Stomach (tissue), 9 donors: ENCODE data around the gene RGS7. TPM values are rescaled to one million over a fixed set of nuclear protein-coding genes. Genes with fewer than 3 reads are reported as not detected.
A peak's percentile ranks its signal among the peaks of the same experiment; 100 is the strongest.

Experiments used
- DNase-seq, 2 donors: peaks; one replicate each; pipeline versions ENCODE4 v3.0.0 to v3.0.0-alpha.2; 2013 to 2019
- H3K27ac ChIP-seq, 5 donors: fragments of 200-600 bp in 4 of 5; sonication (generic) in 4 of 5; one replicate each; pipeline ENCODE4 v1.5.1; 2013 to 2019; ENCODE audit warnings: mild to moderate bottlenecking in 1 of 5, moderate library complexity in 1 of 5
- H3K27me3 ChIP-seq, 3 donors: fragments of 200-600 bp; sonication (generic); one replicate each; pipeline ENCODE4 v1.5.1; 2017 to 2019; ENCODE audit warnings: mixed run types in 1 of 3
- H3K36me3 ChIP-seq, 4 donors: fragments of 200-600 bp; sonication (generic); 1 replicate in 3 of 4; 2 replicates in 1 of 4; pipeline ENCODE4 v1.5.1; 2016 to 2019
- H3K4me1 ChIP-seq, 4 donors: fragments of 200-600 bp; sonication (generic); one replicate each; pipeline ENCODE4 v1.5.1; 2016 to 2019
- H3K4me3 ChIP-seq, 4 donors: fragments of 200-600 bp; sonication (generic) in 3 of 4; one replicate each; pipeline ENCODE4 v1.5.1; 2016 to 2019; ENCODE audit warnings: mild to moderate bottlenecking in 1 of 4
- H3K9me3 ChIP-seq, 4 donors: fragments of 200-600 bp; sonication (generic); one replicate each; pipeline ENCODE4 v1.5.1; 2016 to 2019
- EP300 ChIP-seq: sonication (generic); formaldehyde crosslinking; IDR thresholded peaks from one replicate; pipeline ENCODE4 v1.6.1; 2017; ENCODE audit warnings: antibody characterized with exemption
- POLR2A ChIP-seq, 4 donors: fragments of 450-650 bp; IDR thresholded peaks; one replicate each; pipeline ENCODE4 v1.6.1; 2016; ENCODE audit warnings: antibody characterized with exemption in 4 of 4, control low read depth in 2 of 4, mild to moderate bottlenecking in 1 of 4, moderate library complexity in 1 of 4
- POLR2AphosphoS5 ChIP-seq, 3 donors: sonication (generic); formaldehyde crosslinking; IDR thresholded peaks; one replicate each; pipeline ENCODE4 v1.6.1; 2016; ENCODE audit warnings: antibody characterized with exemption in 3 of 3
- WGBS, 5 donors: extraction: QIAGEN DNeasy Blood & Tissue Kit in 3 of 5; methylation state at CpG; one replicate each; pipeline versions ENCODE4 v1.1.5 to v1.1.7; 2013 to 2018; 5-methylcytosine and 5-hydroxymethylcytosine counted together
- intact Hi-C: fragments of 100-400 bp; cut with DNase I; formaldehyde crosslinking; loops from one replicate; pipeline ENCODE4 v1.15.1; 2023; ENCODE audit warnings: low total_unique reads
- polyA plus RNA-seq, 3 donors: library from polyadenylated mRNA; stranded (reverse); fragments of 200-250 nt; gene quantifications; one replicate each; pipeline ENCODE4 v1.2.3, GENCODE V29; 2013
- total RNA-seq, 5 donors: library from RNA; depleted of rRNA; stranded (reverse); fragments of >200 nt; gene quantifications; one replicate each; pipeline versions ENCODE4 v1.1.0 to v1.2.3, GENCODE V29; 2014 to 2016
- TF ChIP-seq, protein P1 (sequence below), 7 experiments: fragments of 450-650 bp in 4 of 7; fragments of 200-600 bp in 3 of 7; sonication (generic) in 3 of 7; IDR thresholded peaks; one replicate each; pipeline ENCODE4 v1.5.1; 2016 to 2019; ENCODE audit warnings: antibody characterized with exemption in 7 of 7, control low read depth in 2 of 7, mild to moderate bottlenecking in 1 of 7
- donor health status: healthy with polysubstance abuse.
- donor health status: Bipolar disorder and iron deficiency.
- donor health status: healthy.

Gene RGS7
- total and polyA plus RNA-seq, 8 donors: 0.23 to 2.9 (median 1.9) TPM; not detected in 2

- Histone ChIP-seq H3K27me3 (no peaks in the 10 kb centered on the region), H3K9me3 (no peaks in the 10 kb centered on the region), H3K4me1 (no peaks in the 10 kb centered on the region), H3K27ac (no peak overlapping the region), H3K4me3 (no peak overlapping the region), H3K36me3 (no peaks in the 10 kb centered on the region)
- 84 to 91% (median 88%) methylated on average over 9 of the region's 9 CpGs for WGBS, 5 donors
- intact Hi-C loops: no loop called here
- TF ChIP-seq POLR2A (IDR thresholded peaks at IDR 0.05) (no peak), POLR2AphosphoS5 (IDR thresholded peaks at IDR 0.05) (no peak)
- TF ChIP-seq, protein P1, sequence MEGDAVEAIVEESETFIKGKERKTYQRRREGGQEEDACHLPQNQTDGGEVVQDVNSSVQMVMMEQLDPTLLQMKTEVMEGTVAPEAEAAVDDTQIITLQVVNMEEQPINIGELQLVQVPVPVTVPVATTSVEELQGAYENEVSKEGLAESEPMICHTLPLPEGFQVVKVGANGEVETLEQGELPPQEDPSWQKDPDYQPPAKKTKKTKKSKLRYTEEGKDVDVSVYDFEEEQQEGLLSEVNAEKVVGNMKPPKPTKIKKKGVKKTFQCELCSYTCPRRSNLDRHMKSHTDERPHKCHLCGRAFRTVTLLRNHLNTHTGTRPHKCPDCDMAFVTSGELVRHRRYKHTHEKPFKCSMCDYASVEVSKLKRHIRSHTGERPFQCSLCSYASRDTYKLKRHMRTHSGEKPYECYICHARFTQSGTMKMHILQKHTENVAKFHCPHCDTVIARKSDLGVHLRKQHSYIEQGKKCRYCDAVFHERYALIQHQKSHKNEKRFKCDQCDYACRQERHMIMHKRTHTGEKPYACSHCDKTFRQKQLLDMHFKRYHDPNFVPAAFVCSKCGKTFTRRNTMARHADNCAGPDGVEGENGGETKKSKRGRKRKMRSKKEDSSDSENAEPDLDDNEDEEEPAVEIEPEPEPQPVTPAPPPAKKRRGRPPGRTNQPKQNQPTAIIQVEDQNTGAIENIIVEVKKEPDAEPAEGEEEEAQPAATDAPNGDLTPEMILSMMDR (IDR thresholded peaks at IDR 0.05): no peak
- no peak for DNase-seq
These were observed 409.4 kb downstream of the RGS7 start for GRCh38 chr1:240947438-240948224.

DNA sequence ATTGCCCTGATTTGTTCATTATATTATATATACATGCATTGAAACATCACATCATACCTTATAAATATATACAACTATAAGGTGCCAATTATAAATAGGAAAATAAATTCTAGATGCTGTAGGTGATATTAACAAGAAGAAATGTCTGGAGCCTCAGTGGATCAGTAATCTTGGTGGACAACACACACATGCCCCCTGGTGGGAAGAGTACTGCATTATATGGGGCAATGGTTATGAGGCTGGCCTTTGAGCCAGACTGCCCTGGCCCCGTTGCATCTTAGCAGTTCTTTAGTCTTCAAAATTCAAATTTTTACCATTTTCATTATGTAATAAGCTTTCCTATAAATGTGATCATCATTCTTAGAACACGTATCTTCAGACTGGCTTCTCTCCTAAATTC, 410.1 kb downstream of the RGS7 start:
- no peaks in the 10 kb centered on the region for H3K4me1 ChIP-seq

GRCh38 chr1:240942901-240943300, 414.1 kb downstream of the RGS7 start:
- TF ChIP-seq, protein P1 (IDR thresholded peaks at IDR 0.05): no peak
- TF ChIP-seq POLR2AphosphoS5 (IDR thresholded peaks at IDR 0.05) (no peak), EP300 (no peak), POLR2A (IDR thresholded peaks at IDR 0.05) (no peak)
- 88 to 99% (median 95%) methylated on average over 4 of the region's 4 CpGs for WGBS, 5 donors
- H3K4me1 ChIP-seq: no peaks in the 10 kb centered on the region
- no peaks in the 10 kb centered on the region for H3K27me3 ChIP-seq
- H3K36me3 ChIP-seq: no peaks in the 10 kb centered on the region
- intact Hi-C loops: no loop called here
- H3K27ac ChIP-seq: no peak overlapping the region
- peaks cover 0 to 8% (median 3%) of the 10 kb centered on the region in 4 donors for H3K9me3 ChIP-seq
- no peak for DNase-seq
- H3K4me3 ChIP-seq: no peak overlapping the region

More for the DNA sequence above, 410.1 kb downstream of the RGS7 start:
- TF ChIP-seq POLR2AphosphoS5 (IDR thresholded peaks at IDR 0.05): no peak
- TF ChIP-seq, protein P1 (IDR thresholded peaks at IDR 0.05): peak in 4 of 7 experiments; percentile 21 to 34 (median 24)
- no peaks in the 10 kb centered on the region for H3K9me3 ChIP-seq
- no peaks in the 10 kb centered on the region for H3K36me3 ChIP-seq
- DNase-seq: peak in 1 of 2 donors; percentile 44
- no peak overlapping the region for H3K4me3 ChIP-seq
- H3K27ac ChIP-seq: no peak overlapping the region
- H3K27me3 ChIP-seq: no peaks in the 10 kb centered on the region
- intact Hi-C loops: no loop called here
- 71 to 78% (median 75%) methylated on average over 2 of the region's 2 CpGs for WGBS, 5 donors

GRCh38 chr1:240941701-240942370, 415.2 kb downstream of the RGS7 start:
- no peaks in the 10 kb centered on the region for H3K27me3 ChIP-seq
- H3K9me3 ChIP-seq: peaks cover 0 to 18% (median 13%) of the 10 kb centered on the region in 4 donors
- H3K4me1 ChIP-seq: no peaks in the 10 kb centered on the region
- H3K36me3 ChIP-seq: no peaks in the 10 kb centered on the region
- DNase-seq: peak in 1 of 2 donors; percentile 10
- intact Hi-C loops: no loop called here
- TF ChIP-seq POLR2AphosphoS5 (IDR thresholded peaks at IDR 0.05) (no peak), POLR2A (IDR thresholded peaks at IDR 0.05) (no peak), EP300 (no peak)
- TF ChIP-seq, protein P1 (IDR thresholded peaks at IDR 0.05): no peak
- no peak overlapping the region for H3K27ac ChIP-seq
- WGBS, 5 donors: 74 to 80% (median 78%) methylated on average over 12 of the region's 12 CpGs
- no peak overlapping the region for H3K4me3 ChIP-seq
